Frontal cortex (tissue), 4 donors: ENCODE data around the gene DES. TPM values are rescaled to one million over a fixed set of nuclear protein-coding genes. Genes with fewer than 3 reads are reported as not detected.

Experiments used
- DNase-seq, 2 donors: peaks; one replicate each; pipeline ENCODE4 v3.0.0; 2012; ENCODE audit warnings: low spot score in 2 of 2
- FAIRE-seq: peaks from 2 replicates; lab custom pipeline; 2012; peaks lifted over from hg19 to GRCh38; lab: Jason Lieb, UNC
- total RNA-seq: library from RNA; depleted of rRNA; stranded (reverse); fragments of >200 nt; gene quantifications from one replicate; pipeline ENCODE4 v1.2.3, GENCODE V29; 2014
- donor health status: control.
- donor health status: control.
- donor health status: control.

DES gene
- total RNA-seq, 1 donor from 2014 or later: 0.41 TPM

GRCh38 chr2:219416938-219417337 is 1.2 kb upstream of the DES start:
- FAIRE-seq: no peak
- DNase-seq: no peak

- FAIRE-seq (no peak), DNase-seq (no peak)
Observed at GRCh38 chr2:219417374-219417773, 803 bp upstream of the DES start.

GRCh38 chr2:219419012-219419324 is 791 bp downstream of the DES start:
- no peak for DNase-seq
- FAIRE-seq: no peak

GRCh38 chr2:219419331-219420197 is 1.4 kb downstream of the DES start:
- no peak for FAIRE-seq
- no peak for DNase-seq

- FAIRE-seq: no peak
- no peak for DNase-seq
Observed at GRCh38 chr2:219420687-219421086, 2.5 kb downstream of the DES start.

GRCh38 chr2:219421323-219421722 is 3.1 kb downstream of the DES start:
- no peak for DNase-seq
- FAIRE-seq: no peak

- no peak for DNase-seq
- FAIRE-seq: no peak
Observed at GRCh38 chr2:219422952-219423534, 4.9 kb downstream of the DES start.

GRCh38 chr2:219423652-219424377 is 5.6 kb downstream of the DES start:
- FAIRE-seq (no peak), DNase-seq (no peak)

GRCh38 chr2:219425238-219426067 is 7.3 kb downstream of the DES start:
- FAIRE-seq (no peak), DNase-seq (no peak)

- no peak for DNase-seq
- no peak for FAIRE-seq
Observed at GRCh38 chr2:219426068-219426443, 7.9 kb downstream of the DES start.

GRCh38 chr2:219426534-219427136 is 8.5 kb downstream of the DES start:
- FAIRE-seq (no peak), DNase-seq (no peak)

GRCh38 chr2:219428469-219428868 is 10.3 kb downstream of the DES start:
- DNase-seq (no peak), FAIRE-seq (no peak)

- FAIRE-seq (no peak), DNase-seq (no peak)
Observed at GRCh38 chr2:219429958-219430606, 11.9 kb downstream of the DES start.

- FAIRE-seq (no peak), DNase-seq (no peak)
Observed at GRCh38 chr2:219430633-219431615, 12.7 kb downstream of the DES start.

GRCh38 chr2:219433666-219434467 is 15.7 kb downstream of the DES start:
- DNase-seq (no peak), FAIRE-seq (no peak)

- DNase-seq (no peak), FAIRE-seq (no peak)
Observed at GRCh38 chr2:219434468-219434717, 16.2 kb downstream of the DES start.

- DNase-seq: no peak
- no peak for FAIRE-seq
Observed at GRCh38 chr2:219434718-219435525, 16.7 kb downstream of the DES start, which contains the start of gene SPEG. Gene SPEG, plus strand, starts transcription at chr2:219434843. Its CDS starts 135 bp downstream, at chr2:219434978.
